HCT116 (cell line): Measurements from ENCODE around the gene NEK8. TPM values are rescaled to one million over a fixed set of nuclear protein-coding genes. Genes with fewer than 3 reads are reported as not detected.

Experiments used
- ATAC-seq: fragments of 200-7000 bp; cut with Tn5 transposase; 2 replicates; pipeline ENCODE4 v1.9.1; 2020; ENCODE audit warnings: mild to moderate bottlenecking, moderate library complexity
- BruUV-seq: library from RNA; stranded (reverse); fragments of 400-500 nt; replicated peaks from 2 replicates; lab custom pipeline; 2021; lab: Mats Ljungman, UMichigan
- CTCF ChIA-PET: fragments of 300-600 bp; sonication (Branson Sonifier 250); formaldehyde crosslinking; loops from one replicate; lab custom pipeline; 2021; ENCODE audit warnings: antibody characterized with exemption; lab: Charles Lee
- POLR2A ChIA-PET: fragments of 300-600, 350-600 bp; sonication (Branson Sonifier 250); formaldehyde crosslinking; loops from one replicate; lab custom pipeline; 2021; ENCODE audit warnings: antibody characterized with exemption; lab: Charles Lee
- RAD21 ChIA-PET, 2 experiments: fragments of 300-600 bp; sonication (Branson Sonifier 250); formaldehyde crosslinking; loops; one replicate each; lab custom pipeline; 2023; ENCODE audit warnings: low total read pairs in 2 of 2; ENCODE audit not compliant: uncharacterized antibody in 2 of 2, unreplicated experiment in 2 of 2, low non-redundant PET in 1 of 2; lab: Charles Lee
- DNase-seq: peaks from one replicate; pipeline ENCODE4 v3.0.0-alpha.2; 2010; ENCODE audit warnings: low read depth, low spot score
- H2AFZ ChIP-seq: fragments of 200-600 bp; shearing (Covaris generic), sonication (generic); 2 replicates; pipeline ENCODE4 v1.6.1; 2017; ENCODE audit warnings: low read depth, mixed run types, mixed read lengths, antibody characterized with exemption, low read length; ENCODE audit not compliant: poor library complexity, severe bottlenecking
- H3K27ac ChIP-seq: 2 replicates; pipeline ENCODE4 v1.5.1; 2012; ENCODE audit warnings: low read depth, low read length
- H3K27me3 ChIP-seq: fragments of 200-600 bp; sonication (generic); 2 replicates; pipeline ENCODE4 v1.6.1; 2016; ENCODE audit warnings: mixed run types, low read length, mixed read lengths; ENCODE audit not compliant: insufficient read depth
- H3K36me3 ChIP-seq, 2 experiments: fragments of 200-500 bp in 1 of 2; fragments of 200-600 bp in 1 of 2; sonication (Bioruptor generic) in 1 of 2; sonication (generic) in 1 of 2; 2 replicates each; pipeline versions ENCODE4 v1.5.1 to v1.6.1; 2014 to 2016; ENCODE audit warnings: low read length in 2 of 2, inconsistent platforms in 1 of 2, mixed read lengths in 1 of 2, mixed run types in 1 of 2; ENCODE audit not compliant: insufficient read depth in 2 of 2, control insufficient read depth in 1 of 2
- H3K4me1 ChIP-seq, 2 experiments: fragments of 200-600 bp in 1 of 2; sonication (generic) in 1 of 2; 2 replicates each; pipeline versions ENCODE4 v1.5.1 to v1.6.1; 2012 to 2017; ENCODE audit warnings: low read length in 2 of 2, inconsistent platforms in 1 of 2, mild to moderate bottlenecking in 1 of 2, mixed read lengths in 1 of 2, mixed run types in 1 of 2, moderate library complexity in 1 of 2; ENCODE audit not compliant: insufficient read depth in 2 of 2, control insufficient read depth in 1 of 2
- H3K4me2 ChIP-seq: fragments of 200-600 bp; sonication (generic); 2 replicates; pipeline ENCODE4 v1.6.1; 2017; ENCODE audit warnings: mixed run types, low read length, mixed read lengths
- H3K4me3 ChIP-seq, 2 experiments: fragments of 200-600 bp in 1 of 2; sonication (generic) in 1 of 2; replicated peaks in 1 of 2; 2 replicates each; pipeline ENCODE4 v1.5.1; 2011 to 2016; ENCODE audit warnings: low read length in 2 of 2, control low read depth in 1 of 2, low read depth in 1 of 2, mild to moderate bottlenecking in 1 of 2, mixed read lengths in 1 of 2, mixed run types in 1 of 2
- H3K79me2 ChIP-seq: fragments of 200-600 bp; sonication (generic); 2 replicates; pipeline ENCODE4 v1.6.1; 2017; ENCODE audit warnings: mild to moderate bottlenecking, mixed run types, low read length, moderate library complexity, mixed read lengths; ENCODE audit not compliant: insufficient read depth
- H3K9ac ChIP-seq: fragments of 200-600 bp; sonication (generic); 2 replicates; pipeline ENCODE4 v1.6.1; 2016; ENCODE audit warnings: low read length, mixed read lengths
- H3K9me2 ChIP-seq: fragments of 200-600 bp; sonication (generic), shearing (Covaris generic); 2 replicates; pipeline ENCODE4 v1.6.1; 2017; ENCODE audit warnings: mixed run types, mild to moderate bottlenecking, moderate library complexity; ENCODE audit not compliant: insufficient read depth
- H3K9me3 ChIP-seq, 2 experiments: fragments of 200-500 bp in 1 of 2; fragments of 200-600 bp in 1 of 2; sonication (Bioruptor generic) in 1 of 2; sonication (generic) in 1 of 2; 2 replicates each; pipeline ENCODE4 v1.6.1; 2014 to 2017; ENCODE audit warnings: low read length in 2 of 2, mixed read lengths in 2 of 2, inconsistent platforms in 1 of 2, low read depth in 1 of 2, mild to moderate bottlenecking in 1 of 2, mixed run types in 1 of 2, moderate library complexity in 1 of 2; ENCODE audit not compliant: control insufficient read depth in 1 of 2, insufficient read depth in 1 of 2
- H4K20me1 ChIP-seq: fragments of 200-600 bp; sonication (generic), shearing (Covaris generic); 2 replicates; pipeline ENCODE4 v1.6.1; 2017; ENCODE audit warnings: mixed run types, mild to moderate bottlenecking, moderate library complexity; ENCODE audit not compliant: insufficient read depth
- CEBPB ChIP-seq: IDR thresholded peaks from 2 replicates; pipeline ENCODE4 v1.6.1; 2012; ENCODE audit warnings: low read depth
- CTCF ChIP-seq, 3 experiments: fragments of 200-600 bp in 1 of 3; sonication (generic) in 1 of 3; IDR thresholded peaks in 2 of 3; conservative IDR thresholded peaks in 1 of 3; 2 replicates each; pipeline ENCODE4 v1.5.1; 2012 to 2017; ENCODE audit warnings: low read depth in 2 of 3, low read length in 2 of 3, antibody characterized with exemption in 1 of 3, borderline replicate concordance in 1 of 3, control low read depth in 1 of 3, mild to moderate bottlenecking in 1 of 3, mixed read lengths in 1 of 3, mixed run types in 1 of 3, moderate library complexity in 1 of 3; ENCODE audit not compliant: insufficient read depth in 1 of 3
- EGR1 ChIP-seq: IDR thresholded peaks from 2 replicates; pipeline ENCODE4 v1.6.1; 2012; ENCODE audit warnings: low read depth
- ELF1 ChIP-seq: IDR thresholded peaks from 2 replicates; pipeline ENCODE4 v1.6.1; 2012; ENCODE audit warnings: low read depth, borderline replicate concordance
- EZH2 ChIP-seq: fragments of 200-600 bp; sonication (generic); IDR thresholded peaks from 2 replicates; pipeline ENCODE4 v1.6.1; 2017; ENCODE audit warnings: antibody characterized with exemption, mixed run types
- EZH2phosphoT487 ChIP-seq: fragments of 200-600 bp; IDR thresholded peaks from 2 replicates; pipeline ENCODE4 v1.6.1; 2018; ENCODE audit warnings: antibody characterized with exemption, borderline replicate concordance
- MAX ChIP-seq: IDR thresholded peaks from 2 replicates; pipeline ENCODE4 v1.6.1; 2012
- POLR2AphosphoS5 ChIP-seq: IDR thresholded peaks from 2 replicates; pipeline ENCODE4 v1.6.1; 2011; ENCODE audit warnings: mild to moderate bottlenecking, low read depth, low read length, moderate library complexity
- REST ChIP-seq: IDR thresholded peaks from 2 replicates; pipeline ENCODE4 v1.6.1; 2012; ENCODE audit warnings: low read depth
- SIN3A ChIP-seq: IDR thresholded peaks from 2 replicates; pipeline ENCODE4 v1.6.1; 2012; ENCODE audit warnings: low read depth
- SP1 ChIP-seq: IDR thresholded peaks from 2 replicates; pipeline ENCODE4 v1.6.1; 2012; ENCODE audit warnings: low read depth
- SRF ChIP-seq: IDR thresholded peaks from 2 replicates; pipeline ENCODE4 v1.6.1; 2012; ENCODE audit warnings: low read depth
- TCF7L2 ChIP-seq: IDR thresholded peaks from 2 replicates; pipeline ENCODE4 v1.7.0; 2011; ENCODE audit warnings: borderline replicate concordance, inconsistent platforms; ENCODE audit not compliant: insufficient read depth, insufficient read length; ENCODE audit errors: extremely low read depth
- YY1 ChIP-seq: IDR thresholded peaks from 2 replicates; pipeline ENCODE4 v1.6.1; 2011; ENCODE audit warnings: low read length, low read depth, moderate library complexity, mild to moderate bottlenecking; ENCODE audit not compliant: insufficient replicate concordance; ENCODE audit errors: extremely low read depth
- ZBTB33 ChIP-seq: IDR thresholded peaks from 2 replicates; pipeline ENCODE4 v1.6.1; 2011; ENCODE audit warnings: mild to moderate bottlenecking, low read length, moderate library complexity; ENCODE audit not compliant: insufficient replicate concordance; ENCODE audit errors: extremely low read depth
- ZFX ChIP-seq: fragments of 450-650 bp; IDR thresholded peaks from 2 replicates; pipeline ENCODE4 v1.6.1; 2017
- ZNF274 ChIP-seq: fragments of 200-500 bp; sonication (Bioruptor generic); IDR thresholded peaks from 2 replicates; pipeline ENCODE4 v1.6.1; 2014; ENCODE audit warnings: mild to moderate bottlenecking, low read depth, low read length, inconsistent platforms
- intact Hi-C: fragments of 100-400 bp; cut with micrococcal nuclease; formaldehyde crosslinking; loops from 2 replicates; pipeline ENCODE4 v1.10.0; 2022
- total RNA-seq: library from RNA; stranded (reverse); gene quantifications from one replicate; pipeline ENCODE4 v1.2.1, GENCODE V29; 2021; ENCODE audit not compliant: unreplicated experiment

NEK8 gene
- total RNA-seq, 1 experiment from 2014 or later = 7.0 TPM

- no peak overlapping the region for H3K4me2 ChIP-seq
- TF ChIP-seq REST (no peak), EGR1 (no peak), EZH2 (no peak), CTCF (IDR thresholded peaks at IDR 0.05 in 2 of 3, conservative IDR thresholded peaks at IDR 0.05 in 1 of 3; ENCODE audit: borderline replicate concordance in 1 of 3, insufficient read depth in 1 of 3, low read depth in 2 of 3, low read length in 2 of 3) (no peak), POLR2AphosphoS5 (no peak), ELF1 (no peak), EZH2phosphoT487 (no peak), ZFX (no peak), YY1 (no peak), MAX (no peak), SP1 (no peak), SRF (no peak), TCF7L2 (no peak), SIN3A (no peak), ZNF274 (no peak), ZBTB33 (no peak), CEBPB (no peak)
- no peaks in the 10 kb centered on the region for H4K20me1 ChIP-seq
- H3K27me3 ChIP-seq = no peaks in the 10 kb centered on the region
- BruUV-seq = no TSS peak
- H3K4me3 ChIP-seq = no peak overlapping the region
- no peak overlapping the region for H2AFZ ChIP-seq
- ChIA-PET RAD21 (no interaction called here), CTCF (no interaction called here), POLR2A (no interaction called here)
- no peak for DNase-seq
- H3K36me3 ChIP-seq = peaks cover 72 to 73% of the 10 kb centered on the region in 2 experiments
- no peak overlapping the region for H3K27ac ChIP-seq
- no peaks in the 10 kb centered on the region for H3K9me3 ChIP-seq
- intact Hi-C loops = no loop called here
- H3K79me2 ChIP-seq = no peaks in the 10 kb centered on the region
- H3K9ac ChIP-seq = no peak overlapping the region
- ATAC-seq = no peak
- H3K9me2 ChIP-seq = no peaks in the 10 kb centered on the region
- H3K4me1 ChIP-seq = no peaks in the 10 kb centered on the region
These were observed 39.6 kb upstream of the NEK8 start for GRCh38 chr17:28689011-28689410.
